GM19328 (cell line): ENCODE results near the gene CEP78.
"Not testable (repeated sequence)": the region's sequence is repeated elsewhere in the genome, so short reads cannot be mapped to it uniquely, and the experiment has no call there.

Experiments
- ATAC-seq: cut with Tn5 transposase; IDR thresholded peaks from one replicate; pipeline ENCODE4 v1.9.1; 2021; ENCODE audit warnings: mild to moderate bottlenecking, moderate library complexity; ENCODE audit not compliant: unreplicated experiment

The CEP78 gene

DNA sequence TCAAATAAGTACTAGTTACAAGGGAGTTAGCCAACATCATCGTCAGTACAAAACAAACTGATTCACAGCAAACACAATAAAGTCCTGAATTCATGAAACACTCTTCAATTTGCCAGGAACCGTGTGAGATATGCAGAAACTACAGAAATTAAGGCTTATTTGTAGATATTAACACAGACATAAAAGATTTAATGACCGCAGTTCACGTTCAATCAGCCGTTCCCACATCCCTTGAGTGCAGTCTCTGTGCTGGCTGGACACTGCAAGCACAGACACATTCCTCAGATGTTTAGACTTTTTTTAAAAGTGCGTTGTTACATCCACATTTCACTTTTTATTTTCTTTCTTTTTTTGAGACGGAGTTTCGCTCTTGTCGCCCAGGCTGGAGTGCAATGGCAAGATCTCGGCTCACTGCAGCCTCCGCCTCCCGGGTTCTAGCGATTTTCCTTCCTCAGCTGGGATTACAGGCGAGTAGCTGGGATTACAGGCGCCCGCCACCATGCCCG, 566 bp upstream of the CEP78 start:
- ATAC-seq: peak; percentile 0

DNA sequence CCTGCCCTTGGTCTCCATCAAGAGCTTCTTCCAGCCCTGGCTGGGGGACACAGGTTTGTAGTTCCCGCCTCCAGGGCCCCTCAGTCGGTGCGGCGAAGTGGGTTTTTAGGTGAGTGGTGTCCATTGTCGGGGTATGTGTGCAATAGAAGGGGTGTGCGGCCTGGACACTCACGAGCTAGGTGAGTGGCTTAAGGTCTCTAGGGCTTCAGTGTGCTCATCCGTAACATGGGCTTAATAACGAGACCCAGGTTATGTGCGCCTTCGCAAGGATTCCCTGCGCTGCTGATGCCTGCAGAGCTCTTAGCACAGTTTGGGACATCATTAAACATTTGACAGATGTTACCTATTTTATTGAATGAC, 656 bp downstream of the CEP78 start:
- no peak for ATAC-seq

DNA sequence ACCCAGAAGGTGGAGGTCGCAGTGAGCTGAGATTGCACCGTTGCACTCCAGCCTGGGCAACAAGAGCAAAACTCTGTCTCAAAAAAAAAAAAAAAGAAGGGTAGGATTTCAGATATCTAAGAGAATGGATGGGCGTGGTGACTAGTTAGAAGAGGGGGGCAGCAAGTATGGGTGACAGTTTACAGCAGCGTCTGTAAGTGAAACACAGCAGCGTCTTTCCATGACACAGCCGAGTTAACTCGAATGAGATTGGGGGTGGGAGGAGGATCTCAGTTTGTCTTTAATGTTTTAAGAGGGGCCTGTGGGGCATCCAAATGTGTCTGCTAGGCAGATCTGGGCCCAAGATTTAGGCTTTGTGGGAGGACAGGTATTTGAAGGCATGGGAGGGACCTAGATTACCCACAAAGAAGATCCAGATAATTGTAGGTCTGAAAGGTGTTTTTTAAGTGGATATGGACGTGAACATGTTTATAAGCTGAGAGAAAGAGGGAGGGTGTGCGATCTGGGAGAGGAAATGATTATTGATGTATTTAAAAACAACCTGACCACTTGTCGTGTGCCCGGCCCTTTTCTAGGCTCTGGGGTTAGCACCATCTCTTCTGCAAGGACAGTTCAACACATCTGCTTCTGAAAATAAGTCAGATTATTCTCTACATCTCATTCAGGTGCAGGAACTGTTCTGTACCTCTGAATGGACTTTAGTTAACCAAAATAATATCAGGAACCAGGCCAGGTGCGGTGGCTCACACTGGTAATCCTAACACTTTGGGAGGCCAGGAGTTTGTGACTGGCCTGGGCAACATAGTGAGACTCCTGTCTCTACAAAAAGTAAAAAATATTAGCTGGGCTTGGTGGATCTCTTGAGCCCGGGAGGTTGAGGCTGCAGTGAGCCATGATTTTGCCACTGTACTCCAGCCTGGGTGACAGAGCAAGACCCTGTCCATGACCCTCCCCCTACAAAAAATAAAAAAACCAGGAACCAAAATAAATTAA, 2.5 kb downstream of the CEP78 start:
- no peak for ATAC-seq

DNA sequence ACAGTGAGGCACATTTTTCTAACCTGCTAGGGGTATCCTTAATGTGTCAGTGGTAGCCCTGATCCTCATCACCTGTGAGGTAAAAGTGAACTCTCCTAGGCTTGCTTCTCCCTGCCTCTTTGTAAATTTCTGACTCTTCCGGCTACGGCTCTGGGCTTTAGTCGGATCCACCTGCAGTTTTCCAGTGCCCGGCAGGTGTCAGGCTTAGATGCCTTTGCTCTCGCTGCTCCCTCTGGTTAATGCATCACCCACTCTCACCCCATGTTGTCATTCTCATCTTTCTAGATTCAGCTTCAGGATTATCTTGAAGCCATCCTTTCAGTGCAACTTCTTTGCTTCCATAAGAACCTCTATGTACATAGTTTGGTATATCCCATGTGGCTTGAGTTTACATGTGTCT, 3.6 kb downstream of the CEP78 start:
- no peak for ATAC-seq

DNA sequence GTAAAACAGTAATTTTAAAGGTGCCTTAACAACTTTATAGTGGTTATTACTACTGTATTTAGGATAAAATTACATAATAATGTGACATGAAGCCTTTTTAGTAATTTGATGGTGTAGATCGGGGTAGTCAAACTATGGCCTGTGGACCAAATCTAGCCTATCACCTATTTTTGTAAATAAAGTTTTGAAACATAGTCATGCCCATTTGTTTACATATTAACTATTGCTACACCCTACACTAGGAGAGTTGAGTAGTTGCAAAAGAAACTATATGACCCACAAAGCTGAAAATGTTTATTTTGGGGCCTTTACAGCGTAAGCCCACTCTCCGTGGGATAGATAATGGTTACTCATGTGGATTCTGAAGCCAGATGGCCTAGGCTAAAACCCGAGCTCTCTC, 6.2 kb downstream of the CEP78 start:
- no peak for ATAC-seq

- ATAC-seq: no peak
Observed at GRCh38 chr9:78243130-78243529, 7.3 kb downstream of the CEP78 start.

- no peak for ATAC-seq
Observed at GRCh38 chr9:78245401-78245800, 9.5 kb downstream of the CEP78 start.

GRCh38 chr9:78248635-78249034, 12.8 kb downstream of the CEP78 start:
- ATAC-seq: no peak

DNA sequence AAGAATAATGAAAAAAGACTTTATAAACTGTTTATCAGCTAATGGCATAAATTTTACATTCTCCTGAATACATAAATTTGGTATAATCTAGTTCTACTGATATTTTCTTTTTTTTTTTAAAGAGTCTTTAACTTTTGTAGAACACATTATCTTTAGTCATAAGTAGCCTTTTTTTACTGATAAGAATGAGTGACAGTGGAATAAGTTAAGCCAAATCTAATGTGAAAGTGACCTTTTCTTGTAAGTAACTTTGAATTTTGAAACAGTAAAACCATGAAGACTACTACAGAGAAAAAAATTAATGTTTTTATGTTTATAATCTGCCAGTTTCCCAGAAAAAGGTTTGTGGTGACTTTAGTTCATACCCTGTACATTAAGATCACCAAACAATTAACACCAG, 13.7 kb downstream of the CEP78 start:
- no peak for ATAC-seq

DNA sequence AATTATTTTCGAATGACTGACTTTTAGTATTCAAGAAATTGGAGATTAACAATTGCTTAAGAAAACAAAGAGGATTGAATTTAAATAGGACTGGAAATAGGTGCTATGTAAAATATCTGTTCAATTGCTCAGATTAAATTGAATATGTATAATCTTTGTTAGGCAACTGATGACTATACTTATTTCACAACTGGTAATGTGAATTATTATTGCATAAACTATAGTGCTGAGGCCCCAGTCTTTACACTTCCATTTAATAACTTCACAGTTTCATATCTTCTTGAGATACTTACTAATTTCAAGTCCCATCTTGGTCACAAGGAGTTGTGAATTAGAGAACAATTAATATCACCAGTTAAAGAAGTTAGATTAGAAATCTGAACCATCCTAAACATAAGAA, 16.7 kb downstream of the CEP78 start:
- no peak for ATAC-seq

GRCh38 chr9:78253285-78253684, 17.4 kb downstream of the CEP78 start:
- ATAC-seq: no peak

GRCh38 chr9:78261403-78262001, 25.6 kb downstream of the CEP78 start:
- no peak for ATAC-seq

GRCh38 chr9:78262655-78263054, 26.8 kb downstream of the CEP78 start:
- ATAC-seq: no peak

DNA sequence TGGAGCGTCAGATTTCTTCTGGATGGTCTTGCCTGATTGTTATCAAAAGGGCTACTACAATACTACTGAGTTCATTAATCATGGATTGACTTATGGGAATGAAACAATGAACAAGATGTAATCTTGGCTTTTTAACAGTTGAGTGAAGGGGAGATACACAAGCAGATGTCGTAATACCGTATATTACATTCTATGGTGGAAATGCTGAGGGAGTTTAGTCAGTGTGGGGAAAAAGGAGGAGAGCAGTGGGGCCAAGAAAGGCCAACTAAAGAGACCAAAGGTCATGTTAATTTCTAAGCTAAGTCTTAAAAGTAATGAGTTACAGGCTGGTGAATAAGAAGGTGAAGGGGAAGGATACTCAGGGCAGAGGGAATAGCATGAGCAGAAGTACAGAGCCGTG, 32.0 kb downstream of the CEP78 start:
- ATAC-seq: no peak

GRCh38 chr9:78269784-78270183, 33.9 kb downstream of the CEP78 start:
- ATAC-seq: no peak

- no peak for ATAC-seq
Observed at GRCh38 chr9:78272307-78272706, 36.4 kb downstream of the CEP78 start.

DNA sequence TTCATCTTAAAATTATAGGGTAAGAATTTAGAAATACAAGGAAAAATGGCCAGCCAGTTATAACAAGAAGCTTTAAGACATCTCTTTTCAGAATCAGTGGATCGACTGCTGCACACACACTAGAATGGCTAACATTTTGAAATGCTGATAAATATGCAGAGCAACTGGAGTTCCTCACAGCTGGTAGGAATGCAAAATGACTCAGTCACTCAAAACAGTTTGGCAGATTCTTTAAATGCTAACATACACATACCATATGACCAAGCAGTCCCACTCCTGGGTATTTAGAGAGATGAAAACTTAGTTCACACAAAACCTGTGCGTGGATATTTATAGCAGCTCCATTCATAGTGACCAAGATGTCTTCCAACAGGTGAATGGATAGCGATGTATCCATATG, 37.9 kb downstream of the CEP78 start:
- no peak for ATAC-seq

GRCh38 chr9:78278177-78278777, 42.4 kb downstream of the CEP78 start:
- ATAC-seq: no peak

DNA sequence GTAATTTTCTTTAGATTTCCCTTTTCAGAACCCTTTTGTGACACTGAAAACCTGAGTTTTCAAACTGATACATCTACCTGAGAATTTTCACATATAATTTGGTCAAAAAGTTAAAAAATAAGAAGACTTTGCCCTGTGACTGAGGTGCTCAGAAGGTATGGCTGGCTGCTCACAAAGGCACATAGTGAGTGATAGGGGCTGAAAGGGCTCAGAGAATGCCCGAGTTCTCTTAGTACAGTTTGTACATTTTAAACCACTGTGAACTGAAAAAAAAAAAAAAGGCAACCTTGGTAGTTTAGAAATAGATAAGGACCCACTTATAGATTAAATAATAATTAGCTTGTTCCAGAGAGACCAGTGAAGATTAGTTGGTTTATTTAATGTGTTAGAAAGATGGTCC, 42.9 kb downstream of the CEP78 start:
- no peak for ATAC-seq

- no peak for ATAC-seq
Observed at GRCh38 chr9:78280982-78281668, 45.2 kb downstream of the CEP78 start.

GRCh38 chr9:78284181-78284580, 48.3 kb downstream of the CEP78 start:
- not testable (repeated sequence) for ATAC-seq
